Keratinocyte (primary cell): ENCODE measurements around the gene FUZ. TPM values are rescaled to one million over a fixed set of nuclear protein-coding genes. Genes with fewer than 3 reads are reported as not detected.

Experiments used
- DNase-seq: peaks from one replicate; pipeline ENCODE4 v3.0.0-alpha.2; 2011; ENCODE audit warnings: low read depth, missing footprints, low spot score
- FAIRE-seq: peaks from 2 replicates; lab custom pipeline; 2011; peaks lifted over from hg19 to GRCh38; lab: Jason Lieb, UNC
- H2AFZ ChIP-seq: 2 replicates; pipeline ENCODE4 v1.6.0; 2012; ENCODE audit warnings: low read length, control low read depth, inconsistent platforms; ENCODE audit not compliant: control insufficient read depth
- H3K27ac ChIP-seq: 2 replicates; pipeline ENCODE4 v1.5.1; 2011; ENCODE audit warnings: low read length; ENCODE audit not compliant: control insufficient read depth, insufficient read depth
- H3K27me3 ChIP-seq: 3 replicates; pipeline ENCODE4 v1.6.0; 2011; ENCODE audit warnings: low read length; ENCODE audit not compliant: control insufficient read depth, insufficient read depth; ENCODE audit errors: extremely low read depth
- H3K36me3 ChIP-seq, 2 experiments: 2 replicates in 1 of 2; 3 replicates in 1 of 2; pipeline ENCODE4 v1.5.1; 2011; ENCODE audit warnings: low read length in 2 of 2, mild to moderate bottlenecking in 1 of 2; ENCODE audit not compliant: control insufficient read depth in 2 of 2, insufficient read depth in 2 of 2; ENCODE audit errors: extremely low read depth in 1 of 2
- H3K4me1 ChIP-seq: 3 replicates; pipeline ENCODE4 v1.5.1; 2011; ENCODE audit warnings: low read length; ENCODE audit not compliant: control insufficient read depth, insufficient read depth; ENCODE audit errors: extremely low read depth
- H3K4me2 ChIP-seq: 3 replicates; pipeline ENCODE4 v1.6.0; 2011; ENCODE audit warnings: low read depth, low read length; ENCODE audit not compliant: control insufficient read depth, insufficient read depth; ENCODE audit errors: extremely low read depth
- H3K4me3 ChIP-seq, 3 experiments: fragments of 200-600 bp in 1 of 3; sonication (generic) in 1 of 3; 2 replicates in 2 of 3; 3 replicates in 1 of 3; pipeline ENCODE4 v1.5.1; 2011 to 2016; ENCODE audit warnings: low read length in 3 of 3, mild to moderate bottlenecking in 3 of 3, control low read depth in 2 of 3, inconsistent platforms in 1 of 3, low read depth in 1 of 3, mixed read lengths in 1 of 3, mixed run types in 1 of 3, moderate library complexity in 1 of 3; ENCODE audit not compliant: control insufficient read depth in 2 of 3, insufficient read depth in 2 of 3; ENCODE audit errors: extremely low read depth in 1 of 3
- H3K79me2 ChIP-seq: 2 replicates; pipeline ENCODE4 v1.6.0; 2012; ENCODE audit warnings: low read length; ENCODE audit not compliant: control insufficient read depth, insufficient read depth
- H3K9ac ChIP-seq: 3 replicates; pipeline ENCODE4 v1.6.0; 2011; ENCODE audit warnings: low read length; ENCODE audit not compliant: control insufficient read depth, insufficient read depth; ENCODE audit errors: extremely low read depth
- H3K9me1 ChIP-seq: 3 replicates; pipeline ENCODE4 v1.6.0; 2011; ENCODE audit warnings: low read length; ENCODE audit not compliant: control insufficient read depth, insufficient read depth; ENCODE audit errors: extremely low read depth
- H3K9me3 ChIP-seq: 2 replicates; pipeline ENCODE4 v1.5.1; 2012; ENCODE audit warnings: low read depth, low read length; ENCODE audit not compliant: control insufficient read depth
- H4K20me1 ChIP-seq: 3 replicates; pipeline ENCODE4 v1.6.0; 2011; ENCODE audit warnings: low read length; ENCODE audit not compliant: control insufficient read depth, insufficient read depth; ENCODE audit errors: extremely low read depth
- CTCF ChIP-seq, 3 experiments: IDR thresholded peaks in 1 of 3; conservative IDR thresholded peaks in 1 of 3; optimal IDR thresholded peaks in 1 of 3; 2 replicates in 2 of 3; 3 replicates in 1 of 3; pipeline versions ENCODE3 to v1.5.1; 2011; ENCODE audit warnings: low read length in 3 of 3, mild to moderate bottlenecking in 3 of 3, moderate library complexity in 2 of 3, control low read depth in 1 of 3, inconsistent platforms in 1 of 3; ENCODE audit not compliant: insufficient read depth in 2 of 3; ENCODE audit errors: extremely low read depth in 1 of 3
- EZH2 ChIP-seq: IDR thresholded peaks from one replicate; pipeline ENCODE4 v1.6.1; 2012; ENCODE audit warnings: inconsistent platforms, mild to moderate bottlenecking, low read length, moderate library complexity
- dilution Hi-C: fragments of 300-500 bp; cut with MboI; formaldehyde crosslinking; loops from one replicate; pipeline ENCODE4 v1.7.0; 2020; ENCODE audit warnings: low sequenced_read_pairs; ENCODE audit not compliant: extremely low pct_ligation_motif_present
- polyA plus RNA-seq, 5 experiments: library from polyadenylated mRNA; depleted of rRNA in 3 of 5; stranded (reverse) in 3 of 5; stranded (forward) in 1 of 5; unstranded in 1 of 5; fragments of >200 nt; gene quantifications; 1 replicate in 1 of 5; 2 replicates in 3 of 5; 3 replicates in 1 of 5; pipeline versions ENCODE4 v1.2.1 to v1.2.3, GENCODE V29; 2011 to 2012; ENCODE audit warnings: missing spikeins in 2 of 5, low read depth in 1 of 5, low replicate concordance in 1 of 5

Gene FUZ
- polyA plus RNA-seq, 1 donor (not counting 4 experiments of a cell fraction or from before 2014, with no cell fraction given) = 3.7 TPM

GRCh38 chr19:49854378-49855263, 41.5 kb upstream of the FUZ start:
- TF ChIP-seq CTCF (optimal IDR thresholded peaks at IDR 0.05 in 1 of 3, IDR thresholded peaks at IDR 0.05 in 1 of 3, conservative IDR thresholded peaks at IDR 0.05 in 1 of 3; ENCODE audit: extremely low read depth in 1 of 3, insufficient read depth in 2 of 3, low read length in 3 of 3) (no peak), EZH2 (no peak)
- Histone ChIP-seq H3K4me1 (peaks cover 17% of the 10 kb centered on the region), H3K79me2 (peaks cover 22% of the 10 kb centered on the region), H3K27me3 (no peaks in the 10 kb centered on the region), H4K20me1 (peaks cover 7% of the 10 kb centered on the region), H3K27ac (no peak overlapping the region), H2AFZ (no peak overlapping the region), H3K36me3 (peaks cover 17% of the 10 kb centered on the region in 2 experiments), H3K9me1 (no peaks in the 10 kb centered on the region), H3K4me3 (no peak overlapping the region), H3K4me2 (no peak overlapping the region), H3K9me3 (no peaks in the 10 kb centered on the region), H3K9ac (no peak overlapping the region)
- dilution Hi-C loops = no loop called here
- DNase-seq = no peak
- no peak for FAIRE-seq

GRCh38 chr19:49853852-49854377, 40.8 kb upstream of the FUZ start:
- Histone ChIP-seq H3K9ac (no peak overlapping the region), H4K20me1 (peaks cover 7% of the 10 kb centered on the region)

More at GRCh38 chr19:49853852-49854377, 40.8 kb upstream of the FUZ start:
- Histone ChIP-seq H3K36me3 (peaks cover 14 to 17% of the 10 kb centered on the region in 2 experiments), H2AFZ (no peak overlapping the region), H3K4me1 (peaks cover 17% of the 10 kb centered on the region), H3K9me1 (no peaks in the 10 kb centered on the region), H3K4me3 (no peak overlapping the region), H3K27me3 (no peaks in the 10 kb centered on the region), H3K79me2 (peaks cover 22% of the 10 kb centered on the region), H3K27ac (no peak overlapping the region), H3K9me3 (no peaks in the 10 kb centered on the region), H3K4me2 (no peak overlapping the region)
- no peak for FAIRE-seq
- DNase-seq = no peak
- dilution Hi-C loops = no loop called here
- TF ChIP-seq EZH2 (no peak), CTCF (optimal IDR thresholded peaks at IDR 0.05 in 1 of 3, IDR thresholded peaks at IDR 0.05 in 1 of 3, conservative IDR thresholded peaks at IDR 0.05 in 1 of 3; ENCODE audit: extremely low read depth in 1 of 3, insufficient read depth in 2 of 3, low read length in 3 of 3) (no peak)
